NCI-H1694 treated with DMSO at 0.1 percent for 48 hours (cell line): ENCODE results near the gene ZNF678.
"Not testable (repeated sequence)": the region's sequence is repeated elsewhere in the genome, so short reads cannot be mapped to it uniquely, and the experiment has no call there.

Experiments used
- DNase-seq: peaks from one replicate; lab custom pipeline; 2025; lab: John Stamatoyannopoulos, UW

ZNF678 gene

DNA sequence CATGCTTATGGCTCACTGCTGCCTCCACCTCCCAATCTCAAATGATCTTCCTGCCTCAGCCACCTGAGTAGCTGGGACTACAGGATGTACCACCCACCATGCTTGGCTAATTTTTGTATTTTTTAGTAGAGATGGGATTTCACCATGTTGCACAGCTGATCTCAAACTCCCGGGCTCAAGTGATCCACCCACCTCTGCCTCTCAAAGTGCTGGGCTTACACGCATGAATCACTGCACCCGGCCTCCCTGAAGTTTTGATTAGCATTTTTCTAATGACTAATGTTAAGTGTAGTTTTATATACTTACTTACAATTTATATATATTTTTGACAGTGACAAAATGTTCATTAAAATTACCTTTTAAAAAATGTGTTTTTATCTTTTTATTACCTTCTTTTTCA, 41.1 kb downstream of the ZNF678 start:
- no peak for DNase-seq

DNA sequence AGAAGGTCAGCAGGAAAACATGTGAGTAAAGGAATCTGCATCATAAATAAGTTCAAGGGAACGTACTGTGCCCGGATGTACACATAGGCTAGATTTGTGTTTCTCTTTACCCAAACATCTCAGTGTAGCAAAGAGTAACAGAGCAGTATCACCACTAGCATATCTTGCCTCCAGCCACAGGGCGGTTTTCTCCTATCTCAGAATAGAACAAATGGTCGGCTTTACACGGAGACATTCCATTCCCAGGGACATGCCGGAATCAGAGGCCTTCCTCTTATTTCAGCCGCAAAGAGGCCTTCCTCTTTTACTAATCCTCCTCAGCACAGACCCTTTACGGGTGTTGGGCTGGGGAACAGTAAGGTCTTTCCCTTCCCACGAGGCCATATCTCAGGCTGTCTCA, 42.9 kb downstream of the ZNF678 start:
- DNase-seq, result not testable (repeated sequence)

DNA sequence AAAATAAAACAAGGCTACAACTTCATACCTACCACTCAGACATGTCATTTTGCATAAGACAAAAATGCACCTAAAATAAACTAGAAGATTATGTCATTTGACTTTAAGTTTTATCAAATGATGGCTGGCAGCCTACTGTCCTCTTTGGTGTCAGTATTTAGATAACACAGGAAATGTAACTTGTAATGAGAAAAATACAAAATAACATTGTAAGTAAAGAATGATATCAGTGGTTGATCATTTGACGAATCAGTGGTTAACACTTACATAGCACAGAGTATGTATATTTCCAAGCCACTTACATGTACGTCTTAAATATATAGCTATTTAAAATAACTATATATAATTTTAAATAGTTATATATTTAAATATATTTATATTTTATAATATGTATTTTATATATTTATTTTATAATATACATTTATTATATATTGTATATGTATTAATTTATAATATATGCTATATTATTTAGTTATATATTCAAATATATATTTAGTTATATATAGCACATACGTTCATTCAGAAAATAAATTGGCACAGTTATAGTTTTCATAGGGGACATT, 44.1 kb downstream of the ZNF678 start:
- DNase-seq, result no peak

DNA sequence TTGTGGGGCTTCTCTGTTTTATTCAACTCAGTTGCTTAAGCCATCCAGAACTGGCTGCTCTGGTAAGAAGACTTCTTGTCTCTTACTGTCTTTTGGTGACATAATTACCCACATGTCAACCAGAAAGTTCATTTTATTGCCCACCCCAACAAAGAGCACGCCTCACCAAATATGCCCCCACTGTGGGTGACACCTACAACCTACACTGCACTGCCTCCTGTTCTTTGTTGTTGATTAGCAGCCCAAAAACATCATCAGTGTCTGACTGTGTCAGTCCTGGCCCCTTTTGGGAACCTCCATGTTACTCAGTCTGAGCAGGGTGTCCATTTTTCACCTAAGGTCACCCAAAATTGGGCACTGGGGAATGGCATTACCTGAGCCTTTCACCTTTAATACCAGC, 49.3 kb downstream of the ZNF678 start:
- DNase-seq, result no peak

DNA sequence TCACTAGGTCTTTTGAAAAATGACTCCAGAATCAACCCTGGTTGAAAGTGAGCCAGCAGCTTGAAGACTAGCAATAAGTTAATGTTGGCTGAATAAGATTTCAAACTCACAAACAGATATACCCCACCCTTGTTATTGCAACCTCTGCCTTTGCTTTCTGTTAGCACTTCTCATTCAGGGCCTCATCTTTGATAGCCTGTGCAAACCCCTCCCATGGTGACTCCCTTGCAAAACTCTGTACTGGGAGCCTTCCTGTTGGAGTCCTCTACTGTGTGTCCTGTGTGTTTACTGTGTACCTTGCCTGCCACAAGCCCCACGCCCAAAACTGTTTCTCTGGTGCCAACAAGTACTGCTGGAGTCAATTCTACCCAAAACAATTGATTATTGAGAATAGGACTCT, 50.2 kb downstream of the ZNF678 start:
- DNase-seq, result no peak

DNA sequence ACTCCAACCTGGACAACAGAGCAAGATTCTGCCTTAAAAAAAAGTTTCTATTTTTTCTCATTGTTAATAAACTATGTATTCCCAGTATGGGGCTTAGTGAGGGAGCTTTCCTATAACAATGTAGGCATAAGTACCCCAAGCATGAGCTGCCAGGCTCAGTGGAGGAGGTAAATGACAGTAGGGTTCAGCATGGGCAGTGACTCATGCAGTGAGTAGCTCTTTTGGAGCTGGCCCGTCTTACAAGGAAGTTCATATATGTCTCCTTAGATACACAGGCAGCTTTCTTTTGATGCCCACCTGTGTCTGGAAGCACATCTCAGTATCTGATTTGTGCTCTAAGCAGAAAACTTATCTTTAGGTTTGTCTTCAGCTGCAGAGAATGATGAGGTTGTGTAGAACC, 57.9 kb downstream of the ZNF678 start:
- no peak for DNase-seq

DNA sequence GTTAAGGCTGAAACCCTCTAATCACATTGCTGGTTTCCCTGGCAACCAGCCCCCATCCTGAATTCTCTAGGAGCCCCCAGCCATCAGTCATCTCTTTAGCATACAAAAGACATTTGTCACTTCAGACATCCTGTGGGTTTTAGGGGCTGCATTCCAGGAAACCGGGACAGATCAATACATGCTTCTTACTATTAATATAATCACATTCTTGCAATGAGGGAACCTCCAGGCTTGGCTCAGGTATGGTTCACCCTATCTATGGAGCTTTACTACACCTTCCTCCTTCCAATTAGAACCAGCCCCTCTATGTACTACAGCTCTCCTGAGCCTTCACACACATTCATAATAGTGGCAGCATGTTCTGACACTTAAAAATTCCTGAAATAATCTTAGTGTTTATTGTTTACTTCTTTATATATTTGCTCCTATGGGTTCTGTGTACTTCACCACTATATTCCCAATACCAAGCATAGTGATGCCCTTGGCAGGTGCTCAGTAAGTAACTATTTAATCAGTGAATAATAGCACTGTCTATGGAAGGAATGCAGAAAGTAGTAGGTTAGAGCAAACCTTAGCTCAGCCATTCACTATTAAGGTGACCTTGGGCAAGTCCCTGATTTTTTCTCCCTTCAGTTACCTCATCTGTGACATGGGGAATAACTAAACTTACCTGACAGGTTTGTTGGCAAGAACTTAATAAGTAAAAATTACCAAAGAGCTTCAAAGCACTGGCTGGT, 59.6 kb downstream of the ZNF678 start:
- DNase-seq, result no peak

DNA sequence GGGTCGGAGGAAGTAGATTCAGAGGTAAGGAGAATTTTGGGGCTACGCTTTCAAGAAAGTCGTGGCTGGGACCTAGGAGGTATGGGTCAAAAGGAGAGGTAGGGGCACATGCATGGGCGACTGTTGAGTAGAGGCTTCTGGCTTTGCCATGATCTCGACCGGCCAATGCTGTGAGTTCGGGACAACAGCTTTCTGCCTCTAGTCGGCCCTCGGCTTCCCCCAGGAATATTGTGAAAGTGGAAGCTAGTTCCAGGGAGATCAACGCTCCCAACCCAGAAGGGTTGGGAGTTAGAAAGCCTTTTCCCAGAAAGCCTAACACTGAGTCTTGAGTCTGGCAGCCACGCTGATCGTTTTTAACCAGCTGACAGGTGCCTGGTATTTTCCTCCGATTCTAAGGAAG, 69.0 kb downstream of the ZNF678 start:
- no peak for DNase-seq

DNA sequence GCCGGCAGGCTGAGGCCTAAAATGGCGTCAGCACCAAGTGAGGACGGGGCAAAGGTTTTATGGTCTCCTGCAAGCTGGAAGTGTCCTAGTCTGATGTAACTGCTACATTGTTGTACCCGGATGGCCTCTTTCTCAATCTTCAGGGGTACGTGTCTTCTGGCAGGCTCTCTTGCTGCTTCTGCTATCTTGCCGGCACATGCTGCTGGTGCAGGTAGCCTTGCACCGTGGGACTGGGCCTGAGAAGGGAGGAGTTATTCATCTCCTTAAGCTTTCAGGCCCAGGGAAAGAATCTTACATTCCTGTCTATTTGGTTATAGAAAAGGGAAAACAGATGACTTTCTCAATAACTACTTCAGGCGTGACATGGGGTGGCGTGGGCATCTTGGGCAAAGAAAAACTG, 72.2 kb downstream of the ZNF678 start:
- no peak for DNase-seq

DNA sequence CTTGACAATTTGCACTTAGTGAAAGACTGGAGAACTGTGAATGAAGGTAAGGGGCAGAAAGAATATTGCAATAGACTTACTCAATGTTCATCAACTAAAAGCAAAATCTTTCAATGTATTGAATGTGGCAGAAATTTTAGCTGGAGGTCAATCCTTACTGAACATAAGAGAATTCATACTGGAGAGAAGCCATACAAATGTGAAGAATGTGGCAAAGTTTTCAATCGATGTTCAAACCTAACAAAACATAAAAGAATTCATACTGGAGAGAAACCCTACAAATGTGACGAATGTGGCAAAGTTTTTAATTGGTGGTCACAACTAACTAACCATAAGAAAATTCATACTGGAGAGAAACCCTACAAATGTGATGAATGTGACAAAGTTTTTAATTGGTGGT, 91.1 kb downstream of the ZNF678 start:
- DNase-seq, result no peak

DNA sequence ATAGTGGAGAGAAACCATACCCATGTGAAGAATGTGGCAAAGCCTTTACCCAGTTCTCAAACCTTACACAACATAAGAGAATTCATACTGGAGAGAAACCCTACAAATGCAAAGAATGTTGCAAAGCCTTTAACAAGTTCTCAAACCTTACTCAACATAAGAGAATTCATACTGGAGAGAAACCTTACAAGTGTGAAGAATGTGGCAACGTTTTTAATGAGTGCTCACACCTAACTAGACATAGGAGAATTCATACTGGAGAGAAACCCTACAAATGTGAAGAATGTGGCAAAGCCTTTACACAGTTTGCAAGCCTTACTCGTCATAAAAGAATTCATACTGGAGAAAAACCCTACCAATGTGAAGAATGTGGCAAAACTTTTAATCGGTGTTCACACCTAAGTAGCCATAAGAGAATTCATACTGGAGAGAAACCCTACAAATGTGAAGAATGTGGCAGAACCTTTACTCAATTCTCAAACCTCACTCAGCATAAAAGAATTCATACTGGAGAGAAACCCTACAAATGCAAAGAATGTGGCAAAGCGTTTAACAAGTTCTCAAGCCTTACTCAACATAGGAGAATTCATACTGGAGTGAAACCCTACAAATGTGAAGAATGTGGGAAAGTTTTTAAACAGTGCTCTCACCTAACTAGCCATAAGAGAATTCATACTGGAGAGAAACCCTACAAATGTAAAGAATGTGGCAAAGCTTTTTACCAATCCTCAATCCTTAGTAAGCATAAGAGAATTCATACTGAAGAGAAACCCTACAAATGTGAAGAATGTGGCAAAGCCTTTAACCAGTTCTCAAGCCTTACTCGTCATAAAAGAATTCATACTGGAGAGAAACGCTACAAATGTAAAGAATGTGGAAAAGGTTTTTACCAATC, 91.7 kb downstream of the ZNF678 start:
- no peak for DNase-seq

DNA sequence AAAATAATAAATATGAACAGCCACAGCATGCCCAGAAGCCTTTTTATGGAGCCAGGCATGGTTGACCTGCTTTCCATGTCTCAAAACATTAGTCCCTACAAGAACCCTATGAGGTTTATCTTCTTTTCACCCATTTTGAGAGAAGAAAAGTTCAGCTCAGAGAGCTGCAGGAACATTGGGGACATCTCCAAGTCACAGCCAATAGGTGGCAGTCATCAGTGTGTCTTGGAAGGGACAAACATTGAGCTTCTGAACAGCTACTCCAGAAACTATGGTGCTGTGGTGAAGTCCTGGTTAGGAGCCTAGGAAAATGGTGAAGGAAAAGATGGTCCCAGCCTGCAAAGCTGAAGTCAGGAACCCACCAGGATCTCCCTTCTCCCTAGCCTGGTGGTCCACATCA, 98.1 kb downstream of the ZNF678 start:
- DNase-seq, result no peak

DNA sequence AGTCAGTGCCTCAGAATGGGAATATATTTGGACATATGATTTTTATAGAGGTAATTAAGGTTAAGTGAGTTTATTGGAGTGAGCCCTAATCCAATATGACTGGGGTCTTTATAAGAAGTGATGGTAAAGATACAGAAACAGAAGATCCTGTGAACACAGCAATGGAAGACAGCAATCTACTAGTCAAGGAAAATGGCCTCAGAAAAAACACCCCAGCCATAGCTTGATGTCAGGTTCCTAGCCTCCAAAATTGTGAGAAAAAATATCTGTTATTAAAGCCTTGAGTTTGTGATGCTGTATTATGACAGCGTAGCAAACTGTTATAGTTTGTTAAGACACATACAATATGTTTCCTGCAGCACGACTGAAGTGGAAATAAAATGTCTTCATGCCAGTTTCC, 99.6 kb downstream of the ZNF678 start:
- no peak for DNase-seq

DNA sequence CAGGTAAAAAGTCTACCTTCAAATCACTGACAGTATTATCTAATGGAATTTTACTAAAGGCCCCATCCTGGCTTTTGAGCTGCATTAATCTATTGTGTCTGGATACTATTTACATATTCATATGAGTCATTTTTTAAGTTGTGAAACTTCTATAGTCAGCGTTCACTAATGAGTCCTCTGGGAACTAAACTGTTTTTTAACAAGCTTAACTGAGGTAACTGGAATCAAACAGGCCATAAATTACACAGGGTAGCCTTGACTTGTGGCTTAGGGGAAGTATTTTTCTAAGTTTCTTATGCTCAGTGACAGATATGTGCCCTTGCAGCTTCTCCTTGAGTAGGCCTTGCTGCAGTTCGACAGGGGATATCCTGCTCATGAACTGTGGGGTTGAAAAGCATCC, 102.9 kb downstream of the ZNF678 start:
- no peak for DNase-seq

DNA sequence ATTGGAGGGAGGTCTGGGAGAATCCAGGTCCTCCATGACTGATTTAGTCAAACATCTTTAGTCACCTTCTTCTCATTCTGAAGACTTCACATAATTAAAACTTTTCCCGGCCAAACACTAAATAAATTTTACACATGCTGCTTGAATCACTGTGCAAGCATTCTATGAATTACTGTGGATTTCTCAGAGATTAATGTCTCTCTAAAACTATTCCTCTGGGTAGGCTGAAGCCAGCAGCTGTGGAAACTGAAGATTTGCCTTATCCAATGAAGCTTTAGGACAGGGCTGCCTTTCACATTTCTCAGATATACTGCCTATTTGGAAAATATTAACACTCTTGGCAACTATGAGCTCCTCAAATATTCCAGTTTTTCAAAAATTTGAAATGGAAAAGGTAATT, 110.1 kb downstream of the ZNF678 start:
- no peak for DNase-seq

DNA sequence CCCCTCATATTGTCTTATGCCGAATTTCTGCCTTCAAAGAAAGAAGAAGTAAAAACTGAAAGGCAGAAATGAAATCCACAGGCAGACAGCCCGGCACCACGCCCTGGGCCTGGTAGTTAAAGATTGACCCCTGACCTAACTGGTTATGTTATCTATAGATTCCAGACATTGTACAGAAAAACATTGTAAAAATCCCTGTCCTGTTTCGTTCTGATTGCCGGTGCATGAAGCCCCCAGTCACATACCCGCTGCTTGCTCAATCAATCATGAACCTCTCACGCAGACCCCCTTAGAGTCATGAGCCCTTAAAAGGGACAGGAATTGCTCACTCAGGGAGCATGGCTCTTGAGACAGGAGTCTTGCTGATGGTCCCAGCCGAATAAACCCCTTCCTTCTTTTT, 122.5 kb downstream of the ZNF678 start:
- DNase-seq, result no peak

DNA sequence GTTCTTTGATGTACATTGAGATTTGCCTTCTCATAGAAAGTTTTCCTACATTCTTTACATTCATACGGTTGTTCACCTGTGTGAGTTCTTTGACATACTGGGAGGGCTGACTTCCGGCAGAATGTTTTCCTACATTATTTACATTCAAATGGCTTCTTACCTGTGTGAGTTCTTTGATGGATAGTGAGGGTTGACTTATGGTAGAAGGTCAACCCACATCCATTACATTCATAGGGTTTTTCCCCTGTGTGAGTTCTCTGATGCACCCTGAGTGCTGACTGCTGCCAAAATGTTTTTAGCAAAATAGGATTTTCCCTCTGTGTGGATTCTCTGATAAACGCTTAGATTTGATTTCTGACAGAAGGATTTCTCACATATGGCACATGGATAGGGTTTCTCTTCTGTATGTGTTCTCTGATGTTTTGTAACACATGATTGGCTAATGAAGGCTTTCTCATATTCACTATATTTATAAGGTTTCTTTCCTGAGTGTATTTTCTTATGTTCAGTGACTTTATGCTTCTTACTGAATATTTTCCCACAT, 134.0 kb downstream of the ZNF678 start:
- DNase-seq, result no peak

DNA sequence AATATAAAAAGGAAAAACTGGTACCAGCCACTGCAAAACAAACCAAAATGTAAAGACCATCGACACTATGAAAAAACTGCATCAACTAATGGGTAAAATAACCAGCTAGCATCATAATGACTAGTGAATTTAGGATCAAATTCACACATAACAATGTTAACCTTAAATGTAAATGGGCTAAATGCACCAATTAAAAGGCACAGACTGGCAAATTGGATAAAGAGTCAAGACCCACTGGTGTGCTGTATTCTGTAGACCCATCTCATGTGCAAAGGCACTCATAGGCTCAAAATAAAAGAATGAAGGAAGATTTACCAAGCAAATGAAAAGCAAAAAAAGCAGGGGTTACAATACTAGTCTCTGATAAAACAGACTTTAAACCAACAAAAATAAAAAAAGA, 138.3 kb downstream of the ZNF678 start:
- DNase-seq, result not testable (repeated sequence)

DNA sequence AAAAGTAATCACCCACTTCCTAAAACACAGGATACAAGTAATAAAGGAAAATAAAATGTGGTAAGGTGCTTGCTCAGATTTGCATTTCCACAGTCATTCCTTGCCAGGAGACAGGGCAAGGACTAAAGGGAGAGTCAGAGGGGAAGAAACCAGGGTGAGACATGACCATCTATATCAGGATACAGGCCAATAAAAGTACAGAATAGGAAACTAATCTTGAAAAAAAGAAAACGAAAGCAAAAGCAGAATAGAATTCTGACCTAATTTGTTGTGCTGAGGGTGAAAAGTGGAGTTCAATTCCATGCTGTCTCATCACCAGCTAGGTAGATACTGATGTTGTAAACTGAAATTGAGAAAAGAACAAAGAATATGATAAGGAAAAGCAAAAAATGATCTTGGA, 144.5 kb downstream of the ZNF678 start:
- DNase-seq, result no peak

DNA sequence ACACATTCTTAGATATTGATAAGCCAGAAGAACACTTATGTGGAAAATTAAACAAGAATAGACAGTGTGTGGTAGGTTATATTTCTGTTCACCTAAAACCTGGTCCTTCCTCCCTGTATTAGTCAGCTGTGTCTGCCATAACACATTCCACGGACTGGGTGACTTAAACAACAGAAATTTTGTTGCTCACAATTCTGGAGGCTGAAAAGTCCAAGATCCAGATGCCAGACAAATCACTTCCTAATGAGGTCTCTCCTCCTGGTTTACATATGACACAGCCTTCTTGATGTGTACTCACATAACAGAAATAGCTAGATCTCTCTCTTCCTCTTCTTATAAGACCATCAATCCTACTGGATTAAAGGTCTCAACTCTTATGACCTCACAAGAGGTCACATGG, 146.1 kb downstream of the ZNF678 start:
- no peak for DNase-seq

DNA sequence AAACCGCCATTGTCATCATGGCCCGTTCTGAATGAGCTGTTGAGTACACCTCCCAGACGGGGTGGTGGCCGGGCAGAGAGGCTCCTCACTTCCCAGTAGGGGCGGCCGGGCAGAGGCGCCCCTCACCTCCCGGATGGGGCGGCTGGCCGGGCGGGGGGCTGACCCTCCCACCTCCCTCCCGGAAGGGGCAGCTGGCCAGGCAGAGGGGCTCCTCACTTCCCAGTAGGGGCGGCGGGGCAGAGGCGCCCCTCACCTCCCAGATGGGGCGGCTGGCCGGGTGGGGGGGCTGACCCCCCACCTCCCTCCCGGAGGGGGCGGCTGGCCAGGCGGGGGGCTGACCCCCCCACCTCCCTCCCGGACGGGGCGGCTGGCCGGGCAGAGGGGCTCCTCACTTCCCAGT, 147.1 kb downstream of the ZNF678 start:
- not testable (repeated sequence) for DNase-seq

DNA sequence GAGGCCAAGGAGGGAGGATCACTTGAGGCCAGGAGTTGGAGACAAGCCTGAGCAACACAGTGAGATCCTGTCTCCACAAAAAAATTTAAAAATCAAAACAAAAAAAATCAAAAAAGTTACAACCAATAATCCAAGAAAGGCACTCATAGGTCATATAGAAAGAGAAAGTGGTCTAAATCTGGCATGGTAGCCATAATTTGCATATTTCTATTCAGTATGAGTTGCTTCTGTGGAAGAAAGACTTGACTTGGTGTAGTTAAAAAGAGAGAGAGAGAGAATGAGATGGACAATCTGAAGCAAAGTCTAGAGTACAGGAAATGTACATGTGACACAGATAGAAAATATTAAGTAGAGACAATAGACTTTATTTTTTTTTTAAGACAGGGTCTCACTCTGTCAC, 149.3 kb downstream of the ZNF678 start:
- DNase-seq, result no peak

DNA sequence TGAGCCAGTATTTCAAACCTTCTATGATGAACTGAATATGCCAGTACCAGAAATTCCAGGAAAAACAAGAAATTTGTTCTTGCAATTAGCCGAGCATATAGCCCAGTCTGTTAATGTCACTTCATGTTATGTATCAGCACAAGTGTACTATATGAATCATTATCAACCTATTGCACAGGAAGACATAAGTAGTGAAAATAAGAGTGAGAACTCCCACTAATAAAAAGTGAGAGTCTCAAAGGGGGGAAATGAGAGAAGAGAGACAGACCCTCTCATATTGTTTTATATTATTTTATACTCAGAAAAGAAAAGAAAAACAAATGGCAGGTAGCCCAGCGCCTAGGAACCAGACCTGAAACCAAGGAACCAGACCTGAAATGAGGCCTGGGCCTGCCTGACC, 155.6 kb downstream of the ZNF678 start:
- no peak for DNase-seq
